Caco-2 (cell line): ENCODE measurements around the gene CD320. TPM values are rescaled to one million over a fixed set of nuclear protein-coding genes. Genes with fewer than 3 reads are reported as not detected.

ENCODE experiments used
- BruUV-seq: library from RNA; stranded (reverse); fragments of 400-500 nt; replicated peaks from 2 replicates; lab custom pipeline; 2021; lab: Mats Ljungman, UMichigan
- CTCF ChIA-PET: fragments of 300-600 bp; sonication (Branson Sonifier 250); formaldehyde crosslinking; loops from one replicate; lab custom pipeline; 2022; ENCODE audit warnings: antibody characterized with exemption; lab: Charles Lee
- POLR2A ChIA-PET: fragments of 300-600 bp; sonication (Branson Sonifier 250); formaldehyde crosslinking; loops from one replicate; lab custom pipeline; 2022; ENCODE audit warnings: antibody characterized with exemption; lab: Charles Lee
- DNase-seq, 2 experiments: peaks; one replicate each; pipeline versions ENCODE4 v3.0.0 to v3.0.0-alpha.2; 2020 to 2022
- H3K27me3 ChIP-seq: replicated peaks from 2 replicates; pipeline ENCODE4 v1.6.0; 2011; ENCODE audit warnings: low read length; ENCODE audit not compliant: control insufficient read depth, insufficient read depth
- H3K36me3 ChIP-seq: 2 replicates; pipeline ENCODE4 v1.5.1; 2011; ENCODE audit warnings: low read length; ENCODE audit not compliant: control insufficient read depth, insufficient read depth
- H3K4me1 ChIP-seq: fragments of 250-450 bp; sonication (Bioruptor Pico); 2 replicates; pipeline ENCODE4 v1.5.1; 2020; ENCODE audit warnings: mild to moderate bottlenecking
- H3K4me3 ChIP-seq: 2 replicates; pipeline ENCODE4 v1.5.1; 2011; ENCODE audit warnings: low read depth, mild to moderate bottlenecking, control low read depth, low read length
- H3K9me3 ChIP-seq: fragments of 250-450 bp; sonication (Bioruptor Pico); 2 replicates; pipeline ENCODE4 v1.5.1; 2020; ENCODE audit warnings: mild to moderate bottlenecking, moderate library complexity
- H3K27ac Mint-ChIP-seq: one replicate; pipeline ENCODE4 v1.8.0; 2022; ENCODE audit warnings: mixed read lengths; ENCODE audit not compliant: unreplicated experiment
- H3K27me3 Mint-ChIP-seq: one replicate; pipeline ENCODE4 v1.8.0; 2022; ENCODE audit warnings: mixed read lengths; ENCODE audit not compliant: insufficient read depth, unreplicated experiment
- H3K36me3 Mint-ChIP-seq: one replicate; pipeline ENCODE4 v1.8.0; 2022; ENCODE audit warnings: mild to moderate bottlenecking, mixed read lengths; ENCODE audit not compliant: insufficient read depth, unreplicated experiment
- H3K4me1 Mint-ChIP-seq: one replicate; pipeline ENCODE4 v1.8.0; 2022; ENCODE audit warnings: low read depth, mixed read lengths; ENCODE audit not compliant: unreplicated experiment
- H3K4me3 Mint-ChIP-seq: one replicate; pipeline ENCODE4 v1.8.0; 2022; ENCODE audit warnings: mild to moderate bottlenecking, moderate library complexity, mixed read lengths; ENCODE audit not compliant: unreplicated experiment
- H3K9me3 Mint-ChIP-seq: one replicate; pipeline ENCODE4 v1.8.0; 2022; ENCODE audit warnings: mixed read lengths; ENCODE audit not compliant: unreplicated experiment
- intact Hi-C: fragments of 100-400 bp; cut with micrococcal nuclease; formaldehyde crosslinking; loops from one replicate; pipeline ENCODE4 v1.10.0; 2022; ENCODE audit not compliant: unreplicated experiment
- total RNA-seq: library from RNA; stranded (reverse); gene quantifications from 2 replicates; pipeline ENCODE4 v1.2.3, GENCODE V29; 2022
- TF ChIP-seq, protein P1 (sequence below), 2 experiments: fragments of 200-600 bp in 1 of 2; IDR thresholded peaks; 1 replicate in 1 of 2; 2 replicates in 1 of 2; pipeline versions ENCODE4 v1.5.1 to v1.8.0; 2011 to 2022; ENCODE audit warnings: antibody characterized with exemption in 1 of 2, control low read depth in 1 of 2, inconsistent platforms in 1 of 2, low read depth in 1 of 2, low read length in 1 of 2, mild to moderate bottlenecking in 1 of 2, moderate library complexity in 1 of 2; ENCODE audit not compliant: insufficient read depth in 1 of 2, severe bottlenecking in 1 of 2, unreplicated experiment in 1 of 2

The CD320 gene
- total RNA-seq, 1 experiment from 2014 or later, result 81.0 TPM

DNA sequence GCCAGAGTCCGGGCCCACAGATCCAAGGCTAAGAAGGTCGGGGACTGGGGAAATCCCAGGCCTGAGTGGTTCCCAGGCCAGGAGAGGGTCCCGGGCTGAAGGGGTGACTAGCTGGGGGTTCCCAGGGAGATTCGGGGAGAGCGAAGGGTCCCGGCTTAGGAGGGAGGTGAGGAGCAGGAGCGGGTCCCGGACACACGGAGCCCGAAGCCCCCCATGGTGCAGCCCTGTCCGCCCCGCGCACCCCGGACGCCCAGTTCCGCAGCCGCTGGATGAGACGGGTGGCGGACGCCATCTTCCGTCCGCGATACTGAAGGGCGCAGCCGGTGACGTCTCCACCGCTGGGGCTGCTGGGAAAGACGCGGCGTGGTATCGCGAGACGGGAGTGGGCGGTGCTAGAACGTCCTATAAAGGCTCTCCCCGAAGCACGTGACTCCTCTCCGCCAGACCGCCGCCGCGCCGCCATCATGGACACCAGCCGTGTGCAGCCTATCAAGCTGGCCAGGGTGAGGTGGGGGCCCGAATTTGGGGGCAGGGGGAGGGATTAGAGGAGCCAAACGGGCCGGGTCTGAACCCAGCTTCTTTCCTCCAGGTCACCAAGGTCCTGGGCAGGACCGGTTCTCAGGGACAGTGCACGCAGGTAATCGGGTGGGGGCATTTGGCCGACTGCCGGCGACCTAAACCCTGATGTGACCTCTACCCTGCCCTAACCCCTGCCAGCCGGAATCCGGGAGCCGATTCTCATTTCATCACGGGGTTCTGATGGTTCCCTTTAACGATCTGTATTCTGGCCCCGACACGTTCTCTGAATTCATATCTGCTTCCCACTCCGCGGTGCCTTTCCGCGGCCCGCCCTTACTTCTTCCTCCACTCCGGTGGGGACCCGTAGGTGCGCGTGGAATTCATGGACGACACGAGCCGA is 13.2 kb upstream of the CD320 start, which contains the start of the genes NDUFA7 and RPS28:
Gene NDUFA7, minus strand, starts transcription at position 309 of the 919 bp plus-strand sequence. Its CDS starts 17 bp downstream, at position 292.
Gene RPS28, plus strand, starts transcription at position 430 of the 919 bp plus-strand sequence. Its CDS starts 35 bp downstream, at position 465.
- peaks cover 9% of the 10 kb centered on the region for H3K4me1 ChIP-seq
- no peaks in the 10 kb centered on the region for H3K27me3 ChIP-seq
- Mint-ChIP-seq H3K4me3 (peak within 1 kb of the TSS; percentile 100), H3K36me3 (peaks cover 65% of the 10 kb centered on the region), H3K27ac (peak within 1 kb of the TSS; percentile 99), H3K9me3 (no peaks in the 10 kb centered on the region), H3K4me1 (peaks cover 7% of the 10 kb centered on the region), H3K27me3 (no peaks in the 10 kb centered on the region)
- no peaks in the 10 kb centered on the region for H3K9me3 ChIP-seq
- intact Hi-C loops, result loop anchor here (2.0 kb wide), 1 partner anchor 163 kb away; no protein-coding TSS in a partner anchor
- H3K36me3 ChIP-seq, result peaks cover 4% of the 10 kb centered on the region
- TF ChIP-seq, protein P1, sequence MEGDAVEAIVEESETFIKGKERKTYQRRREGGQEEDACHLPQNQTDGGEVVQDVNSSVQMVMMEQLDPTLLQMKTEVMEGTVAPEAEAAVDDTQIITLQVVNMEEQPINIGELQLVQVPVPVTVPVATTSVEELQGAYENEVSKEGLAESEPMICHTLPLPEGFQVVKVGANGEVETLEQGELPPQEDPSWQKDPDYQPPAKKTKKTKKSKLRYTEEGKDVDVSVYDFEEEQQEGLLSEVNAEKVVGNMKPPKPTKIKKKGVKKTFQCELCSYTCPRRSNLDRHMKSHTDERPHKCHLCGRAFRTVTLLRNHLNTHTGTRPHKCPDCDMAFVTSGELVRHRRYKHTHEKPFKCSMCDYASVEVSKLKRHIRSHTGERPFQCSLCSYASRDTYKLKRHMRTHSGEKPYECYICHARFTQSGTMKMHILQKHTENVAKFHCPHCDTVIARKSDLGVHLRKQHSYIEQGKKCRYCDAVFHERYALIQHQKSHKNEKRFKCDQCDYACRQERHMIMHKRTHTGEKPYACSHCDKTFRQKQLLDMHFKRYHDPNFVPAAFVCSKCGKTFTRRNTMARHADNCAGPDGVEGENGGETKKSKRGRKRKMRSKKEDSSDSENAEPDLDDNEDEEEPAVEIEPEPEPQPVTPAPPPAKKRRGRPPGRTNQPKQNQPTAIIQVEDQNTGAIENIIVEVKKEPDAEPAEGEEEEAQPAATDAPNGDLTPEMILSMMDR (IDR thresholded peaks at IDR 0.05; ENCODE audit: insufficient read depth in 1 of 2, low read depth in 1 of 2, low read length in 1 of 2, severe bottlenecking in 1 of 2, unreplicated experiment in 1 of 2), result peak in 1 of 2 experiments; percentile 0
- ChIA-PET CTCF (interaction anchor here (0.6 to 1.3 kb wide), 3 partner anchors 14 to 54 kb away, joined by 3 to 4 read pairs (median 3); no protein-coding TSS in a partner anchor), POLR2A (interaction anchor here (0.5 to 1.3 kb wide), 6 partner anchors 8 to 92 kb away, joined by 3 to 12 read pairs (median 6); partner anchors contain the start of gene MARCHF2)
- BruUV-seq, result TSS peak; percentile 90
- peak; percentile 93 to 95 for DNase-seq
- peak within 1 kb of the TSS; percentile 79 for H3K4me3 ChIP-seq

DNA sequence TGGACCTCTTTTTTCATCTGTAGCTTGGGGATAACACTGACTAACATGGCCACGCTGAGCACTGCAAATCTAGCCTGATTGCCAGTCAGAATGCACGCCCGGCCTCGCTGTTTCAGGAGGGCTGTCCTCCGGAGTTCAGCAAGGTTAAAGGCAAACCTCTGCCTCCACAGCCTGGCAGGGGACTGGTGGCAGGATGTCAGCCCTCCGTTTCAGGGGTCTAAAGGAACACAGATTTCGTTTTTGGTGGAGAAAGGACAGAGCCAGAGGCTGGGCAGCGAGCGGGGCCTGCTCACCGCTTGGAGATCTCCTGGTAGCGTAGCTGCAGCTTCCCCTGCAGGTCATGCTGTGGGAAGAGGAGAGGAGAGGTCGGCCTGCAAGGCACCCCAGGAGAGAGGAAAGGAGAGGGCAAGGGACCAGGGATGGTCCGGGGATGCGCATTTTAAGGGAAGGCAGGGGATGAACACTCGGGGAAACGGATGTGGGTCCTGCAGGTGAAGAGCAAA is 12.5 kb upstream of the CD320 start:
- peaks cover 9% of the 10 kb centered on the region for H3K4me1 ChIP-seq
- no peaks in the 10 kb centered on the region for H3K27me3 ChIP-seq
- H3K27ac Mint-ChIP-seq, result peak overlapping the region; percentile 99
- no peaks in the 10 kb centered on the region for H3K9me3 Mint-ChIP-seq
- peaks cover 4% of the 10 kb centered on the region for H3K36me3 ChIP-seq
- TF ChIP-seq, protein P1 (IDR thresholded peaks at IDR 0.05; ENCODE audit: insufficient read depth in 1 of 2, low read depth in 1 of 2, low read length in 1 of 2, severe bottlenecking in 1 of 2, unreplicated experiment in 1 of 2), result no peak
- H3K4me1 Mint-ChIP-seq, result peaks cover 7% of the 10 kb centered on the region
- intact Hi-C loops, result loop anchor here (2.0 kb wide), 1 partner anchor 162 kb away; no protein-coding TSS in a partner anchor
- no TSS peak for BruUV-seq
- no peak for DNase-seq
- H3K4me3 Mint-ChIP-seq, result peak overlapping the region; percentile 100
- no peaks in the 10 kb centered on the region for H3K27me3 Mint-ChIP-seq
- H3K9me3 ChIP-seq, result no peaks in the 10 kb centered on the region
- POLR2A ChIA-PET, result interaction anchor here (0.5 to 1.3 kb wide), 3 partner anchors 14 to 92 kb away, joined by 3 to 12 read pairs (median 3); partner anchors contain the start of gene MARCHF2
- CTCF ChIA-PET, result interaction anchor here (0.5 to 1.3 kb wide), 2 partner anchors 19 to 33 kb away, joined by 4 to 5 read pairs; no protein-coding TSS in a partner anchor
- peak overlapping the region; percentile 79 for H3K4me3 ChIP-seq
- peaks cover 61% of the 10 kb centered on the region for H3K36me3 Mint-ChIP-seq
